Tibial artery (tissue), 4 donors: ENCODE results near the gene TBC1D30.

Source experiments
- DNase-seq, 2 donors: peaks; one replicate each; pipeline ENCODE4 v3.0.0-alpha.2; 2019
- H3K27ac ChIP-seq, 2 donors: fragments of 200-600 bp; sonication (generic) in 1 of 2; 1 replicate in 1 of 2; 2 replicates in 1 of 2; pipeline ENCODE4 v1.5.1; 2018 to 2019; ENCODE audit warnings: mild to moderate bottlenecking in 1 of 2
- H3K27me3 ChIP-seq, 2 donors: fragments of 200-600 bp; sonication (generic) in 1 of 2; one replicate each; pipeline versions ENCODE4 v1.5.1 to v1.6.0; 2016 to 2019
- H3K36me3 ChIP-seq, 3 donors: fragments of 200-600 bp; sonication (generic) in 2 of 3; one replicate each; pipeline ENCODE4 v1.5.1; 2016 to 2019; ENCODE audit warnings: mild to moderate bottlenecking in 2 of 3
- H3K4me1 ChIP-seq, 4 donors: fragments of 200-600 bp; sonication (generic) in 2 of 4; 1 replicate in 3 of 4; 2 replicates in 1 of 4; pipeline ENCODE4 v1.5.1; 2016 to 2019
- H3K4me3 ChIP-seq, 2 donors: fragments of 200-600 bp; sonication (generic) in 1 of 2; 1 replicate in 1 of 2; 2 replicates in 1 of 2; pipeline ENCODE4 v1.5.1; 2018 to 2019; ENCODE audit warnings: mild to moderate bottlenecking in 2 of 2
- H3K9me3 ChIP-seq, 3 donors: fragments of 200-600 bp; sonication (generic) in 1 of 3; one replicate each; pipeline ENCODE4 v1.5.1; 2016 to 2019
- intact Hi-C: fragments of 100-400 bp; cut with DNase I; formaldehyde crosslinking; loops from one replicate; pipeline ENCODE4 v1.15.0; 2023; ENCODE audit warnings: low total_unique reads
- TF ChIP-seq, protein P1 (sequence below), 2 experiments: fragments of 200-600 bp in 1 of 2; fragments of 450-650 bp in 1 of 2; IDR thresholded peaks; one replicate each; pipeline ENCODE4 v1.5.1; 2017 to 2019; ENCODE audit warnings: antibody characterized with exemption in 2 of 2, mild to moderate bottlenecking in 1 of 2, moderate library complexity in 1 of 2

TBC1D30 gene

DNA sequence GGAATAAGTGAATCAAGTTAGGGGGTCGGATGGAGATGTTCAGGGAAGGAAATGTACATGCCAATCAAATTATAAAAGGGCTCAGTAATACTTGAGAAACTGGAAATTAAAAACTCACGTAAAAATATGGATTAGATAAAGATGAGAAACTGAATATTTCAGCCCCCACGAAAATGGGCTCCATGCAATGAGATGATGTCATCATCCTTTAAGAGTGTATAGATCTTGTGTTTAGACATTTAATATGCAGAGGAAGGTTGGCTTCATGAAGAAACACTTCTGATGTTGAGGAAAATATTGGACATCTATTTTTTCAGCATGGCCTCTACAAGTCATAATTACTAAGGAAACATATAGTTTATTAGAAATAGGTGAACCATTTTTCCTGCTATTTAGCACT is 9.5 kb downstream of the TBC1D30 start:
- no peak overlapping the region for H3K27ac ChIP-seq
- TF ChIP-seq, protein P1, sequence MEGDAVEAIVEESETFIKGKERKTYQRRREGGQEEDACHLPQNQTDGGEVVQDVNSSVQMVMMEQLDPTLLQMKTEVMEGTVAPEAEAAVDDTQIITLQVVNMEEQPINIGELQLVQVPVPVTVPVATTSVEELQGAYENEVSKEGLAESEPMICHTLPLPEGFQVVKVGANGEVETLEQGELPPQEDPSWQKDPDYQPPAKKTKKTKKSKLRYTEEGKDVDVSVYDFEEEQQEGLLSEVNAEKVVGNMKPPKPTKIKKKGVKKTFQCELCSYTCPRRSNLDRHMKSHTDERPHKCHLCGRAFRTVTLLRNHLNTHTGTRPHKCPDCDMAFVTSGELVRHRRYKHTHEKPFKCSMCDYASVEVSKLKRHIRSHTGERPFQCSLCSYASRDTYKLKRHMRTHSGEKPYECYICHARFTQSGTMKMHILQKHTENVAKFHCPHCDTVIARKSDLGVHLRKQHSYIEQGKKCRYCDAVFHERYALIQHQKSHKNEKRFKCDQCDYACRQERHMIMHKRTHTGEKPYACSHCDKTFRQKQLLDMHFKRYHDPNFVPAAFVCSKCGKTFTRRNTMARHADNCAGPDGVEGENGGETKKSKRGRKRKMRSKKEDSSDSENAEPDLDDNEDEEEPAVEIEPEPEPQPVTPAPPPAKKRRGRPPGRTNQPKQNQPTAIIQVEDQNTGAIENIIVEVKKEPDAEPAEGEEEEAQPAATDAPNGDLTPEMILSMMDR (IDR thresholded peaks at IDR 0.05) = no peak
- H3K27me3 ChIP-seq = peaks cover 0 to 8% of the 10 kb centered on the region in 2 donors
- H3K9me3 ChIP-seq = peaks cover 0 to 6% (median 0%) of the 10 kb centered on the region in 3 donors
- intact Hi-C loops = no loop called here
- no peak overlapping the region for H3K4me3 ChIP-seq
- no peak for DNase-seq
- H3K36me3 ChIP-seq = no peaks in the 10 kb centered on the region
- no peaks in the 10 kb centered on the region for H3K4me1 ChIP-seq

DNA sequence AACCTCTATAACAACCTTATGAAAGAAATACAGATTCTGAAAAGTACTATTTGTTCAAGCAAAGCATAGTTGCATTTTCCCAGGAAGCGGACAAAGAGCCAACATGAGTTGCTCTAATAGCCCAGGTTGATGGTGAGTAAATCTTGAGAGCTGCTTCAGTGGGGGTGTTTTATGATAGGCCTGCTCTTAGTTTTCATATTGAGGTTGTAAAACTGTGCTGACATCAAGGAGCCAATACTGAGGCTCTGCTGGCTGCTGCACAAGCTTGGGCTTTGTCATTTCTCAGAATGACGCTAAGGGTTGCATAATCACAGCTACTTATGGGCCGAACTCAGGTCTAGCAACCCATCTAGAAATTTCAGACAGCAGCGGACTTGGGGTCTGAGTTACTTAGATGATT is 11.5 kb downstream of the TBC1D30 start:
- TF ChIP-seq, protein P1 (IDR thresholded peaks at IDR 0.05) = no peak
- H3K9me3 ChIP-seq = peaks cover 0 to 6% (median 0%) of the 10 kb centered on the region in 3 donors
- H3K27ac ChIP-seq = no peak overlapping the region
- intact Hi-C loops = no loop called here
- no peaks in the 10 kb centered on the region for H3K4me1 ChIP-seq
- no peaks in the 10 kb centered on the region for H3K27me3 ChIP-seq
- no peak overlapping the region for H3K4me3 ChIP-seq
- H3K36me3 ChIP-seq = no peaks in the 10 kb centered on the region
- no peak for DNase-seq

DNA sequence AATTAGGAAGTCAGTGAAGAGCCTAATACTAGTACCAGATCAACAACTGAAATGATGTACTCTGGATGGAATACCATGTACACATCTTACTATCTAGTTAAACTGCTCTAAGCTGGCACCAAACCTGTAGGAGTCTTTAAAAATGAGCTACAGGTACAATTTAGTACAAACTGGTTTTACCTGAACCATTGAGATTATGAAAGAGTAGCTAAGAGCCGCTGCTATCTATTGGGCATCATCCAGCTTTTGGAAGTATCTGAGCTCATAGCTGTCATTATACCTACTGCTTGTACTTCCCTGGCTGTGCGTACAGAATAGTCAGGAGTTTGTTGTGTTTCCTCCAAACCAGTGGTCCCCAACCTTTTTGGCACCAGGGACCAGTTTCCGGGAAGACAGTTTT is 12.4 kb downstream of the TBC1D30 start:
- Histone ChIP-seq H3K27me3 (no peaks in the 10 kb centered on the region), H3K4me1 (no peaks in the 10 kb centered on the region), H3K4me3 (no peak overlapping the region), H3K36me3 (no peaks in the 10 kb centered on the region), H3K9me3 (peaks cover 0 to 6% (median 0%) of the 10 kb centered on the region in 3 donors), H3K27ac (no peak overlapping the region)
- no peak for DNase-seq
- intact Hi-C loops = no loop called here
- TF ChIP-seq, protein P1 (IDR thresholded peaks at IDR 0.05) = no peak

DNA sequence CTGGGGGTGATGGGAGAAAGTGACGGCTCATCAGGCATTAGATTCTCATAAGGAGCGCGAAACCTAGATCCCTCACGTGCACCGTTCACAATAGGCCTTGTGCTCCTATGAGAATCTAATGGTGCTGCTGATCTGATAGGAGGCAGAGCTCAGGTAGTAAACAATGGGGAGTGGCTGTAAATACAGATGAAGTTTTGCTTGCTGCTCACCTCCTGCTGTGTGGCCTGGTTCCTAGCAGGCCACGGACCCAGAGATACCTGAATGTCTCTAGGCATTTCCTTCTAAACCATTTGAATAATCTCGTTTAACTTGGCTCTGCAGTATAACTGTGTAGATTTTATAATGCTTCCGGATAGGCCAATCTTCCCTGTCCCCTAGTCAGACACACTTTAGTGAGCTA is 13.0 kb downstream of the TBC1D30 start:
- H3K4me1 ChIP-seq = no peaks in the 10 kb centered on the region
- DNase-seq = no peak
- no peaks in the 10 kb centered on the region for H3K27me3 ChIP-seq
- no peak overlapping the region for H3K27ac ChIP-seq
- intact Hi-C loops = no loop called here
- no peak overlapping the region for H3K4me3 ChIP-seq
- H3K36me3 ChIP-seq = no peaks in the 10 kb centered on the region
- peaks cover 0 to 5% (median 0%) of the 10 kb centered on the region in 3 donors for H3K9me3 ChIP-seq
- TF ChIP-seq, protein P1 (IDR thresholded peaks at IDR 0.05) = no peak

DNA sequence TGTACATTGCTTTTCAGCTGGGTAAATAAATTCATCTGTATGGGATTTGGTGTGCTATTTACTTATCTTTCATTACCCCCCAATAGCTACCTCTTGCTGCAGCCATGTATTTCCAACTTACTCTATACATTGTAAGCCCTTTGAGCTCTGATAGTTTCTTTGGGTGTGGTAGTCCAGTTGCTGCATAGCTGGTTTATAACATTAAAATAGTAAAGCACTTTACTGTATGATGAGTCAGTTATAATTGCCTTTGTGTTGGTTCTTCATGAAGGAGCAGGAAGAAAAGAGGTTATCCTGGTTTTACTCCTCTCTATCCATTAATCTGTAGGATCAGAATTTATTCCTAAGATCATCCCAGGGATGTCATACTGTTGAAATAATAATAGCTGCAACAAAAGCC is 15.7 kb downstream of the TBC1D30 start:
- H3K4me1 ChIP-seq = no peaks in the 10 kb centered on the region
- H3K27ac ChIP-seq = no peak overlapping the region
- H3K36me3 ChIP-seq = no peaks in the 10 kb centered on the region
- no peaks in the 10 kb centered on the region for H3K9me3 ChIP-seq
- TF ChIP-seq, protein P1 (IDR thresholded peaks at IDR 0.05) = no peak
- H3K4me3 ChIP-seq = no peak overlapping the region
- DNase-seq = no peak
- no peaks in the 10 kb centered on the region for H3K27me3 ChIP-seq
- intact Hi-C loops = no loop called here
